GM12864 (cell line): ENCODE results near the gene PRC1.

Experiments used
- DNase-seq: peaks from one replicate; pipeline ENCODE4 v3.0.0-alpha.2; 2011; ENCODE audit warnings: low read depth
- H3K4me3 ChIP-seq: 2 replicates; pipeline ENCODE4 v1.5.1; 2011; ENCODE audit warnings: mild to moderate bottlenecking, low read depth, low read length, control low read depth
- CTCF ChIP-seq: IDR thresholded peaks from 2 replicates; pipeline ENCODE4 v1.5.1; 2011; ENCODE audit warnings: low read depth, mild to moderate bottlenecking, moderate library complexity, low read length, control low read depth, inconsistent platforms; ENCODE audit errors: missing control alignments

PRC1 gene

DNA sequence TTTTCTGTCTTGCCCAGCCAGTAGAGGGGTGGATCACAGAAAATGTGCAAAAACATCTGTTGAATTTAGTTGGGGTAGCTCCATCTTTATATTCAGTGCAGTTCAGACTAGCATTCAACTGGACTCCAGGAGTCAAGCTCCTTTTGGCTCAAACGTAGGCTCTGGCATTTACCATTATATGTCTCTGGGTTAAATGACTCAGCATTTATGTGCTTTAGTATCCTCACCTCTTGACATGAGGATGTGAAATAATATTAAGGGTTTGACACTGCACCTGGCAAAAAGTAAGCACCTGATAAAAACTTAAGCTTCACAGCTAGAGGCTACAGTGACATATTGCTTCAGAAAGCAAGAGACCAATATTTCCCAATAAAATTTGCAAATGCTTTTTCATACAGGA is 14.8 kb downstream of the PRC1 start:
- H3K4me3 ChIP-seq, result no peak overlapping the region
- no peak for TF ChIP-seq CTCF
- no peak for DNase-seq

- no peak overlapping the region for H3K4me3 ChIP-seq
- no peak for DNase-seq
- no peak for TF ChIP-seq CTCF
Measured at GRCh38 chr15:90974216-90974615, 20.1 kb downstream of the PRC1 start.

DNA sequence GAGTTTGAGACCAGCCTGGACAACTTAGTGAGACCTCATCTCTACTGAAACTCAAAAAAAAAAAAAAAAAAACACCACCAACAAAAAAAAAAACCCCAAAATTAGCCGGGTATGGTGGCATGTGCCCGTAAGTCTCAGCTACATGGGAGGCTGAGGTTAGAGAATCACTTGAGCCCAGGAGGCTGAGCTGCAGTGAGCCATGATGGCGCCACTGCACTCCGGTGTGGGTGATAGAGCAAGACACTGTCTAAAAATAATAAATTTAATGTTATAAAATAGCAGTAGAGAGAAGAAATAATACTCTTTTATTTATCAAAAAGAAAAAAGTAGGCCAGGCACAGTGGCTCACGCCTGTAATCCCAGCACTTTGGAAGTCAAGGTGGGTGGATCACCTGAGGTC is 22.2 kb downstream of the PRC1 start:
- no peak for TF ChIP-seq CTCF
- no peak overlapping the region for H3K4me3 ChIP-seq
- DNase-seq, result no peak

DNA sequence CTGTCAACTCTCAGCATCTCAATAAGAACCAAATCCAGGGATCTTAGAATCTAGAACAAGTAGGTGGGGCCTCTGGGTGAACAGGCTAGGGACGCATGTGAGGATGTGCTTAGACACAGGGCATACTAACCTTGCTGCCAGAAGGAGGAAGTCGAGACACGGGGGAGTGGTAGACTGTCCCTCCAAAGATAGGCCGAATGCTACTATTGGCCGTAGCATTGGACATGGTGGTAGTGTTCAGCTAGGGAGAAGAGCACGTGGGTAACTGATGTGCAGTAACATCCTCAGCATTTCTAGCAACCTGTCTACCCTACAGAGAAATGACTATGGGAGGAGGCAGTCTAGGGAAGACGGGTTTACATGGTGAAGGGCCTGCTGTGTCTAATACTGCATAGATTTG is 24.1 kb downstream of the PRC1 start:
- no peak for DNase-seq
- H3K4me3 ChIP-seq, result no peak overlapping the region
- TF ChIP-seq CTCF, result no peak

DNA sequence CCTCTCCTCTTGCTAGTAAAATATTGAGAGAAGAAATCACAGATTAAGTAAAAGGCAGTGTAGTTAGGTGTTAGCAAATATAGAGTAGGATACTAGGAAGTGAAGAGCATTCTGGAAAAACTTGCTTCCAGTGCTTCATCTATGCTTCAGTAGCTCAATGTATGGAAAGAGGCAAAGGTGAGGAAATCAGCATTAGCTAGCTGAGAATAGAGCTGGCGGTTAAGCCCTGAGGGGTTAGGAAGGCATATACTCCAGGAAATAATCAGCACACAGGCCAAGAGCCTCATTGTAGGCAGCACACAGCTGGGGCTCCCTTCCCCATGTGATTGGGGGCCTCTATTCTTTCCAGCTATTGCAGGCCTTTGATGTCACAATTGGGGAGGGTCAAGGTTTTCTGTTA is 25.9 kb downstream of the PRC1 start:
- TF ChIP-seq CTCF, result no peak
- no peak for DNase-seq

DNA sequence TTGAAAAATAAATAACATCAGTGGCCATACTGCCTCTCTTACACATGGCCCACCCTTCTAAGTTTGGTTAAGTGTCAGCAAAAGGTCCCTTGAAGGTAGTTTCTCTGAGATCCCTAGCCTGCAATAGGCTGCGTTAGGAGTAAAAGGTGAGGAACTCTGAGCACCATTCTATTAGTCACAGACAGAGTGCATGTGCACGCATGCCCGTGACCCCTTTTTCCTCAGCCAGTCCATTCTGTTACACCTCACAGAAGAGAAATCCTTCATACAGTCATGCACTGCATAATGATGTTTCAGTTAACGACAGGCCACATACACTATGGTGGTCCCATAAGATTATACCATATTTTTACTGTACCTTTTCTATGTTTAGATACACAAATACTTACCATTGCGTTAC is 27.1 kb downstream of the PRC1 start:
- no peak for DNase-seq
- no peak overlapping the region for H3K4me3 ChIP-seq
- TF ChIP-seq CTCF, result no peak

More for the DNA sequence above, 25.9 kb downstream of the PRC1 start:
- no peak overlapping the region for H3K4me3 ChIP-seq

GRCh38 chr15:90966262-90966661 is 28.1 kb downstream of the PRC1 start:
- no peak for TF ChIP-seq CTCF
- no peak for DNase-seq
- no peak overlapping the region for H3K4me3 ChIP-seq
